CD4-positive, alpha-beta T cell treated with Interleukin-12 subunit alpha and Interleukin-12 subunit beta, for 1 hour (primary cell): ENCODE measurements around the gene OR2T8.

Source experiments
- DNase-seq: peaks from one replicate; pipeline ENCODE4 v3.0.0-alpha.2; 2020

Gene OR2T8, protein sequence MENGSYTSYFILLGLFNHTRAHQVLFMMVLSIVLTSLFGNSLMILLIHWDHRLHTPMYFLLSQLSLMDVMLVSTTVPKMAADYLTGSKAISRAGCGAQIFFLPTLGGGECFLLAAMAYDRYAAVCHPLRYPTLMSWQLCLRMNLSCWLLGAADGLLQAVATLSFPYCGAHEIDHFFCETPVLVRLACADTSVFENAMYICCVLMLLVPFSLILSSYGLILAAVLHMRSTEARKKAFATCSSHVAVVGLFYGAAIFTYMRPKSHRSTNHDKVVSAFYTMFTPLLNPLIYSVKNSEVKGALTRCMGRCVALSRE

DNA sequence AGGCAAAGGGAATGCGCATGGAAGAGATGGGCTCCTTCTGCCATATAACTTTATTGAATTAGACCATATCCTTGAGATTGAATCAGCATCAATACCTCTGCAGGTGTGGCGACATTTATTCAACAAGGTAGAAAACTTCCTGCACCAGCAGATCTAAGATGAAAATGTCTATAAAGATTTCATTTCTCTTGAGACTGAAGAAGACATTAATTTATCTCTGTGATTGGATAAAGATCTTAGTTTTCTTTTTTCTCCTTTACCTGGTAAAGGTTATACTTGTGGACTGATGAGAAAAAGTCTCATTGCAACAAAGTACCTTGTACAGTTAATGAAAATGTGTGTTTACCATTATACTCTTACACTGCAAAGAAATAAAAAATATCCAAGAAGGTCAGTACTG lies at the start of gene OR2T8:
TSS of gene OR2T8 (plus strand) at position 301 of the 400 bp plus-strand sequence. CDS start 766 bp downstream, outside the sequence.
- DNase-seq = no peak

DNA sequence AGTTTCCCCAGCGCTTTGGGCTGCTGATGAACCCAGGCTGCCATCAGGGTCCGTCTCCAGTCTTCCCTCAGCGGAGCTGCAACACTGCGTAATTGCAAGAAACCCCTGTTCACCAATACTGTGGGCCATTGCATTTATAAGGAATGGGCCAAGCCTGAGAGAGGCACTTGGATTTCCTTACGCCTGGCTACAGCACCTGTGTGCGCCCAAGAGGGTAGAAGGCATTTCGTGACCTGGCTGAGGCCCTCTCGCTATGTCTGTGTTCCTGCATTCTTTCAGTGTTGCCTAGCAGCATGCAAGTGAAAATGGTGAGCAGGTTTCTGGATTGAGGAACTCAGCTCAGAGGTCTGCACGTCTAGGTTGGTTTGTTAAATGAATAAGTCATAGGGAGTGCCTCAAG lies 36.7 kb upstream of the OR2T8 start:
- no peak for DNase-seq

GRCh38 chr1:247884797-247885413 lies 35.1 kb upstream of the OR2T8 start:
- DNase-seq = no peak

GRCh38 chr1:247895163-247895637 lies 24.9 kb upstream of the OR2T8 start, which contains the start of gene OR2W3:
Gene OR2W3 (plus strand): TSS chr1:247895587. CDS start chr1:247895587, 0 bp downstream.
- DNase-seq = no peak

DNA sequence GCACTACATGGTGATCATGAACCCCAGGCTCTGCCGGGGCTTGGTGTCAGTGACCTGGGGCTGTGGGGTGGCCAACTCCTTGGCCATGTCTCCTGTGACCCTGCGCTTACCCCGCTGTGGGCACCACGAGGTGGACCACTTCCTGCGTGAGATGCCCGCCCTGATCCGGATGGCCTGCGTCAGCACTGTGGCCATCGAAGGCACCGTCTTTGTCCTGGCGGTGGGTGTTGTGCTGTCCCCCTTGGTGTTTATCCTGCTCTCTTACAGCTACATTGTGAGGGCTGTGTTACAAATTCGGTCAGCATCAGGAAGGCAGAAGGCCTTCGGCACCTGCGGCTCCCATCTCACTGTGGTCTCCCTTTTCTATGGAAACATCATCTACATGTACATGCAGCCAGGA lies 24.1 kb upstream of the OR2T8 start:
- DNase-seq = no peak

DNA sequence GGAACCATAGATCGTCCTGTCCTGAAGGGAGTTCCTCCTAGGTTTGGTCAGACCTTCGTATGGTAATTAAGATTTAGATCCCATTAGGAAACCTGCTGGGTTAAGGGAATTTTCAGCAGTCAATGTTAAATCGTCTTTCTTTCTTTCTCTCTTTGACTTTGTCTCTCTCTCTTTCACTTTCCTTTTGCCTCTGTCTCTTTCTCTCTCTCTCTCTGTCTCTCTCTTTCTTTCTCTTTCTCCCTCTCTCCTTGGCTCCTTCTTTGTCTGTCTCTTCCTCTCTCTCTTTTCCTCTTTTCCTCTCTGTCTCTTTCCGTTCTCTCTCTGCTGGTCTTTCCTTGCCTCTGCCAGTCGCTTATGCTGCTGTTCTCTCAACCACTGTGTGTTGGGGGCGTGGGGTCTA lies 15.9 kb upstream of the OR2T8 start:
- DNase-seq = no peak

GRCh38 chr1:247905181-247905580 lies 14.9 kb upstream of the OR2T8 start:
- no peak for DNase-seq

DNA sequence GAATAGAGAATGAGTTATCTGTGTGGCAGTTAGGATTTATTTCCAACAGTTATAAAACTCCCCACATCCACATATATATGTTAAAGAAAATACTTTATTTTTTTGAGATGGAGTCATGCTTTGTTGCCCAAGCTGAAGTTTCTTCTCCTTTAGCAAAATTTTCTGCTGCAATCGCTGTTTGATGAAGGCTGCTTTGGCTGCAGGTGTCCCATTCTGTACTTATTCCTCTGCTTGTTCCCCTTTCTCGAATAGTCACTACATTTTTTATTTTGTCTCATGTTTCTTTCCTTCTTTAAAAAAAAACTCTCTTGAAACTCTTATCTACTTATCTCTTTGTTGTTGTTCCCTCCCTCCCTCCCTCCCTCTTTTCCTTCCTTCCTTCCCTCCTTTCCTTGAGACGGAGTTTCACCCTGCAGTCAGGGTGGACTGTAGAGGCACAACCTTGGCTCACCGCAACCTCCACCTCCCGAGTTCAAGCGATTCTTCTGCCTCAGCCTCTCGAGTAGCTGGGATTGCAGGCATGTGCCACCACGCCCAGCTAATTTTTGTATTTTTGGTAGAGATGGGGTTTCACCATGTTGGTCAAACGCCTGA lies 14.0 kb upstream of the OR2T8 start:
- DNase-seq = no peak

- peak; percentile 24 for DNase-seq
Measured at GRCh38 chr1:247906504-247907047, 13.5 kb upstream of the OR2T8 start.

- no peak for DNase-seq
Measured at GRCh38 chr1:247908766-247909165, 11.3 kb upstream of the OR2T8 start.

- no peak for DNase-seq
Measured at GRCh38 chr1:247913786-247914185, 6.3 kb upstream of the OR2T8 start.

DNA sequence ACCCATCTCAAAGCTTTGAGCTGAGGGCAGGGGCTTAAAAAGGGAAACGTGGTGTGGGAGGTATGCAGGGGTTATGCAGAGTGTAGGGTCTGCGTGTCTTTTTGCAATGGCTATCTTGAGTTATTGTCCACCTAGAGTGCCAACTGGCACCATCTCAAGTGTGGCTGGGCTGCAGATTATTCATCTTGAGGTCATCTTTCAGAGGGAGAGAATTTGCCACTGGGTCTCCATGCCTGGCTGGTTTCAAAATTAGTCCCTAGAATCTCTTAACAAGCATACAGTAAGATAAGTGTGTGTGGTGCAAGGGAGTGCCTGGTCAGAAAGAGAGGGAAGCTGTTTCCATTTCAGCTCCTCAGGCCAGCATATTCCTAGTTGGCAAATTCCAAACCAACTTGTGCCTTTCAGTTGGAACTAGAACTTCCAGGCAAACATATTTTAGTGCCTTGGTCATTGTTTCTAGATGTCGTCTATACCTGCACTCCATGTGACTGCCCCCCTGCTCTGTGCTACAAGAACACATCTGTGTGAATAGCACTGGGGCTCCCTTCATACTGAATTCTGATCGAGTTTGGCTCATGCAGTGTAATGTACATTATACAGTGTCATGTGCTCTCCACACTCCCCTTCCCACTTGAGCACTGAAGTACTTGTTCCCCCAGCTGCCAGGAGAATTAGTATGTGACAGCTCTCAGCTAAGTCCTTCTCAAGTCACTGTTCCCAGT lies 5.0 kb upstream of the OR2T8 start:
- DNase-seq = no peak

GRCh38 chr1:247923941-247924340 lies 3.9 kb downstream of the OR2T8 start:
- DNase-seq = no peak

DNA sequence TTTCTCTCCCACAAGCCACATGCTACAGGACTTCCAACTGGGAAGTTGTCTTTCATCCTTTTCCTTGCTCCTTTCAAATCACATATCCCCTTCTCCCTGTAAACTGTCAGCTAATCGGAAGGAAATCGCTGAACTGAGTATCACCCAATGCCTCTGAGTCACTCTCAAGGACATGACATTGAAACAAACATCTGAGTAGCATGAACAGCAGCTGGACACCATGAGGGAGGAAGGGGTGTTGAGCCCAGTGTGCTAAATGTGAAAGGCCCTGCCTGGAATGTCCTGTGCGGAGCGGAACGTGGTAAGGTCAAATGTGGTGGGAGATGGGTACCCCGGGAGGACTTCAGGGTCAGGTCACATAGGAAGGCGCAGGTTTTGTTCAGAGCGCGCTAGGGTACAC lies 4.8 kb downstream of the OR2T8 start, which contains the start of gene OR2AJ1:
TSS of gene OR2AJ1 (plus strand) at position 22 of the 400 bp plus-strand sequence. CDS start 8,880 bp downstream, outside the sequence.
- DNase-seq = no peak

GRCh38 chr1:247933989-247934388 lies 13.9 kb downstream of the OR2T8 start:
- no peak for DNase-seq

- no peak for DNase-seq
Measured at GRCh38 chr1:247935781-247936180, 15.7 kb downstream of the OR2T8 start.

- no peak for DNase-seq
Measured at GRCh38 chr1:247936415-247936814, 16.4 kb downstream of the OR2T8 start.

DNA sequence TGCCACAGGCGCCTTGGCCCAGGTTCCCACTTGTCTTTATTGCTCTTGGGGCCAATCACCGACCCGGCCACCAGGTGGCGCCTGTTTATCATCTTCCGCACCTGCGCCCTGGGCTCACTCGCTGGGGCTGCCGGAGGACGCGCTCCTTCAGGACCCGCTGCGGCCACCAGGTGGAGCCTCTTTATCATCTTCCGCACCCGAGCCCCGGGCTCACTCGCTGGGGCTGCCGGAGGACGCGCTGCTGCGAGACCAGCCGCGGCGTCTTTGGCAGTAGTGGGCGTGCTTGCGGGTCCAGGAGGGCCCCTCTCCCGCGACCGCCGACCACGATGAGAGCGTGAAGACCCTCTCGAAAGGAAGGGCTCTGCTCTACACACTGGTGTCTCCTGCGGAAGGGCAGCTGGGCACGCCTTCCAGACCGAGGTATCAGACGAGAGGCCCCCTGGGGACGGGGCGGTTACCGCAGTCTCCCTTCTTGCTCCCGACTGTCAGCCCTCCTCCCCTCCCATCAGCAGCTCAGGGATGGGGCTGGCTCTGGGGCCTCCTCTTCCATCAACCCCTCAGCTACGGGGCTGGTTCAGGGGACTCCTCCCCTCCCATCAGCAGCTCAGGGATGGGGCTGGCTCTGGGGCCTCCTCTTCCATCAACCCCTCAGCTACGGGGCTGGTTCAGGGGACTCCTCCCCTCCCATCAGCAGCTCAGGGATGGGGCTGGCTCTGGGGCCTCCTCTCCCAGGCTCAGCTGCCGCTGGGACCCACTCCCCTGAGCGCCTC lies 17.1 kb downstream of the OR2T8 start:
- DNase-seq = peak; percentile 86

GRCh38 chr1:247942624-247943023 lies 22.6 kb downstream of the OR2T8 start:
- no peak for DNase-seq

DNA sequence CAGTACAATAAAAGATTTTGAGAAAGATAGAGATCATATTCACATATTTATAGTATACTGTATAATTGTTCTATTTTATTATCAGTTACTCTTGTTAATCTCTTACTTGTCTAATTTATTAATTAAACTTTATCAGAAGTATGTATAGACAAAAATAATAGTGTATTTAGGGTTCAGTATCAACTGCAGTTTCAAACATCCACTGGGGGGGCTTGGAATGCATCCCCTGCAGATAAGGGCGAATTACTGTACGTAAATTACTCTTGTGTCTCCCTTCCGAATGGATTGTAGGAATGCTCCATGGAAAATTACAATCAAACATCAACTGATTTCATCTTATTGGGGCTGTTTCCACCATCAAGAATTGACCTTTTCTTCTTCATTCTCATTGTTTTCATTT lies 28.5 kb downstream of the OR2T8 start, which contains the start of gene OR2L8:
TSS of gene OR2L8 (plus strand) at position 301 of the 400 bp plus-strand sequence. CDS start at position 301, 0 bp downstream.
- DNase-seq = no peak

GRCh38 chr1:247953408-247953807 lies 33.4 kb downstream of the OR2T8 start:
- no peak for DNase-seq

- DNase-seq = no peak
Measured at GRCh38 chr1:247961791-247962190, 41.7 kb downstream of the OR2T8 start.
